Activated B cell treated with CpG ODN at 0.5 μM for 24 hours (primary cell): ENCODE data around the gene DACH2. TPM values are rescaled to one million over a fixed set of nuclear protein-coding genes. Genes with fewer than 3 reads are reported as not detected.

Experiments
- ATAC-seq: fragments of 200-7000 bp; cut with Tn5 transposase; one replicate; pipeline ENCODE4 v1.10.0; 2021; ENCODE audit warnings: low read depth, mild to moderate bottlenecking, moderate library complexity
- CTCF ChIA-PET: fragments of 350-600 bp; sonication (Branson Sonifier 250); formaldehyde crosslinking; loops from one replicate; lab custom pipeline; 2021; ENCODE audit warnings: antibody characterized with exemption; lab: Charles Lee
- POLR2A ChIA-PET: fragments of 350-600 bp; sonication (Branson Sonifier 250); formaldehyde crosslinking; loops from one replicate; lab custom pipeline; 2021; ENCODE audit warnings: antibody characterized with exemption; lab: Charles Lee
- DNase-seq: peaks from one replicate; pipeline ENCODE4 v3.0.0; 2022
- H3K27ac Mint-ChIP-seq: one replicate; pipeline ENCODE4 v1.8.0; 2020; ENCODE audit warnings: mixed read lengths
- H3K27me3 Mint-ChIP-seq: one replicate; pipeline ENCODE4 v1.8.0; 2021; ENCODE audit warnings: mixed read lengths
- H3K36me3 Mint-ChIP-seq: one replicate; pipeline ENCODE4 v1.8.0; 2021; ENCODE audit warnings: low read depth, mixed read lengths
- H3K4me1 Mint-ChIP-seq: one replicate; pipeline ENCODE4 v1.8.0; 2021; ENCODE audit warnings: mixed read lengths
- H3K4me3 Mint-ChIP-seq: one replicate; pipeline ENCODE4 v1.8.0; 2020; ENCODE audit warnings: mild to moderate bottlenecking, mixed read lengths
- H3K9me3 Mint-ChIP-seq: one replicate; pipeline ENCODE4 v1.8.0; 2020; ENCODE audit warnings: mixed read lengths
- CTCF ChIP-seq: fragments of 200-600 bp; IDR thresholded peaks from one replicate; pipeline ENCODE4 v1.8.0; 2022; ENCODE audit warnings: antibody characterized with exemption, mild to moderate bottlenecking
- intact Hi-C: fragments of 100-400 bp; cut with micrococcal nuclease; formaldehyde crosslinking; loops from one replicate; pipeline ENCODE4 v1.15.1; 2024
- total RNA-seq: library from RNA; stranded (reverse); gene quantifications from 2 replicates; pipeline ENCODE4 v1.2.3, GENCODE V29; 2022

The DACH2 gene
- total RNA-seq, 1 donor from 2014 or later: not detected

- Mint-ChIP-seq H3K27me3 (no peaks in the 10 kb centered on the region), H3K27ac (no peak overlapping the region), H3K4me3 (no peak overlapping the region), H3K4me1 (no peaks in the 10 kb centered on the region), H3K36me3 (no peaks in the 10 kb centered on the region), H3K9me3 (peaks cover 2% of the 10 kb centered on the region)
- ChIA-PET POLR2A (no interaction called here), CTCF (no interaction called here)
- intact Hi-C loops: no loop called here
- no peak for TF ChIP-seq CTCF
- DNase-seq: no peak
- no peak for ATAC-seq
Measured at GRCh38 chrX:86455495-86455894, 307.2 kb downstream of the DACH2 start.

GRCh38 chrX:86460760-86461159 is 312.5 kb downstream of the DACH2 start:
- ChIA-PET CTCF (no interaction called here), POLR2A (no interaction called here)
- DNase-seq (no peak), ATAC-seq (no peak)
- Mint-ChIP-seq H3K27ac (no peak overlapping the region), H3K9me3 (peaks cover 3% of the 10 kb centered on the region), H3K4me1 (no peaks in the 10 kb centered on the region), H3K36me3 (no peaks in the 10 kb centered on the region), H3K27me3 (no peaks in the 10 kb centered on the region), H3K4me3 (no peak overlapping the region)
- TF ChIP-seq CTCF: no peak
- intact Hi-C loops: no loop called here

- H3K36me3 Mint-ChIP-seq: no peaks in the 10 kb centered on the region
- ChIA-PET CTCF (no interaction called here), POLR2A (no interaction called here)
- intact Hi-C loops: no loop called here
- ATAC-seq (no peak), DNase-seq (no peak)
- H3K4me1 Mint-ChIP-seq: no peaks in the 10 kb centered on the region
- H3K27ac Mint-ChIP-seq: no peak overlapping the region
- H3K4me3 Mint-ChIP-seq: no peak overlapping the region
- no peaks in the 10 kb centered on the region for H3K9me3 Mint-ChIP-seq
- H3K27me3 Mint-ChIP-seq: no peaks in the 10 kb centered on the region
- no peak for TF ChIP-seq CTCF
Measured at GRCh38 chrX:86504297-86504696, 356.0 kb downstream of the DACH2 start.

GRCh38 chrX:86507331-86507730 is 359.1 kb downstream of the DACH2 start:
- ChIA-PET POLR2A (no interaction called here), CTCF (no interaction called here)
- ATAC-seq (no peak), DNase-seq (no peak)
- no peaks in the 10 kb centered on the region for H3K27me3 Mint-ChIP-seq
- no peak overlapping the region for H3K27ac Mint-ChIP-seq
- H3K36me3 Mint-ChIP-seq: no peaks in the 10 kb centered on the region
- no peak for TF ChIP-seq CTCF
- H3K4me3 Mint-ChIP-seq: no peak overlapping the region
- no peaks in the 10 kb centered on the region for H3K9me3 Mint-ChIP-seq
- intact Hi-C loops: no loop called here
- H3K4me1 Mint-ChIP-seq: no peaks in the 10 kb centered on the region

- H3K4me3 Mint-ChIP-seq: no peak overlapping the region
- H3K36me3 Mint-ChIP-seq: no peaks in the 10 kb centered on the region
- peaks cover 2% of the 10 kb centered on the region for H3K9me3 Mint-ChIP-seq
- no peak for TF ChIP-seq CTCF
- intact Hi-C loops: no loop called here
- CTCF ChIA-PET: no interaction called here
- ATAC-seq (no peak), DNase-seq (no peak)
- POLR2A ChIA-PET: no interaction called here
- H3K27me3 Mint-ChIP-seq: no peaks in the 10 kb centered on the region
- H3K27ac Mint-ChIP-seq: no peak overlapping the region
- no peaks in the 10 kb centered on the region for H3K4me1 Mint-ChIP-seq
Measured at GRCh38 chrX:86579777-86580176, 431.5 kb downstream of the DACH2 start.
